ENCODE data around the gene CFAP74. TPM values are rescaled to one million over a fixed set of nuclear protein-coding genes. Genes with fewer than 3 reads are reported as not detected.

The CFAP74 gene
- total RNA-seq, 1 donor from 2014 or later: 0.12 TPM

DNA sequence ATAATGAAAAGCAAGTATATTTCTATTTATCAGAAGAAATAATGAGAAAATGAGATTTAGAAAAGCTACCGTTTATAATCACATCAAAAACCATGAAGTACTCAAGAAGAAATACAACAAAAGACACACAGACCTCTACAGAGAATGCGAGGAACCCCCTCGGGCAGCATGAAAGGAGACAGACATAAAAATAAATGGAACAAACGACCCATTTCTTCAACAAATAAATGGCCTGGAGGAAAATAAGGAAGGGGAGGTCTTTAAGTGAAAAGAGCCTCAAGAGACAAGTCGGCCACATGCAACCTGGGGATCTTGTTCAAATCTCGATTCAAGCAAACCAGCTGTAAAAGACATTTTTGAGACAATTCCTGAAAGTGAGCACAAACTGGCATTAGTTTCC is 6.0 kb downstream of the CFAP74 start:
- no peak for DNase-seq (ENCODE audit: low read depth, low spot score)
- no peak overlapping the region for H3K4me3 Mint-ChIP-seq
- no peaks in the 10 kb centered on the region for H3K36me3 Mint-ChIP-seq (ENCODE audit: low read depth)
- TF ChIP-seq, protein P1, sequence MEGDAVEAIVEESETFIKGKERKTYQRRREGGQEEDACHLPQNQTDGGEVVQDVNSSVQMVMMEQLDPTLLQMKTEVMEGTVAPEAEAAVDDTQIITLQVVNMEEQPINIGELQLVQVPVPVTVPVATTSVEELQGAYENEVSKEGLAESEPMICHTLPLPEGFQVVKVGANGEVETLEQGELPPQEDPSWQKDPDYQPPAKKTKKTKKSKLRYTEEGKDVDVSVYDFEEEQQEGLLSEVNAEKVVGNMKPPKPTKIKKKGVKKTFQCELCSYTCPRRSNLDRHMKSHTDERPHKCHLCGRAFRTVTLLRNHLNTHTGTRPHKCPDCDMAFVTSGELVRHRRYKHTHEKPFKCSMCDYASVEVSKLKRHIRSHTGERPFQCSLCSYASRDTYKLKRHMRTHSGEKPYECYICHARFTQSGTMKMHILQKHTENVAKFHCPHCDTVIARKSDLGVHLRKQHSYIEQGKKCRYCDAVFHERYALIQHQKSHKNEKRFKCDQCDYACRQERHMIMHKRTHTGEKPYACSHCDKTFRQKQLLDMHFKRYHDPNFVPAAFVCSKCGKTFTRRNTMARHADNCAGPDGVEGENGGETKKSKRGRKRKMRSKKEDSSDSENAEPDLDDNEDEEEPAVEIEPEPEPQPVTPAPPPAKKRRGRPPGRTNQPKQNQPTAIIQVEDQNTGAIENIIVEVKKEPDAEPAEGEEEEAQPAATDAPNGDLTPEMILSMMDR (conservative IDR thresholded peaks at IDR 0.05): no peak
- H3K4me1 Mint-ChIP-seq: peaks cover 35% of the 10 kb centered on the region
- H3K27ac Mint-ChIP-seq (ENCODE audit: unreplicated experiment): no peak overlapping the region
- peaks cover 5% of the 10 kb centered on the region for H3K27me3 Mint-ChIP-seq (ENCODE audit: low read depth)
- H3K9me3 Mint-ChIP-seq: no peaks in the 10 kb centered on the region

DNA sequence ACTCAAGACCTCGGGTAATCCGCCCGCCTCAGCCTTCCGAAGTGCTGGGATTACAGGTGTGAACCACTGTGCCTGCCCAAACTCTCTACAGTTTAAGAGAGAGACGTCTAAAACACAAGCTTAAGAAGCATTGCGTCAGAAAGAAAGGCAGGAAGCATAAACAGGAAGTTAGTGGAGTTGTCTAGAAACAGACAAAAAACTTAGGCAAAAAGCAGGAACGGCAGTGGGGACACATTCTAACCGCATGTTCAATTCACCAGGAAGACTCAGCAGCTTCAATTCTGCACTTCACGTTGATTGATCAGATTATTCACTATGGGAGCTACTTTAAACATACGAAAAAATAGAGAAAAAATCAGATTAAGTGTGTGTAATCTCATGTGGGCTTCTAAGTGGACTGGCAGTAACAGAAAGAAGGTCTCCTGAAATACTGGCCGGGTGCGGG is 7.4 kb downstream of the CFAP74 start:
- peak overlapping the region; percentile 7 for H3K27ac Mint-ChIP-seq (ENCODE audit: unreplicated experiment)
- peaks cover 5% of the 10 kb centered on the region for H3K27me3 Mint-ChIP-seq (ENCODE audit: low read depth)
- TF ChIP-seq, protein P1 (conservative IDR thresholded peaks at IDR 0.05): no peak

DNA sequence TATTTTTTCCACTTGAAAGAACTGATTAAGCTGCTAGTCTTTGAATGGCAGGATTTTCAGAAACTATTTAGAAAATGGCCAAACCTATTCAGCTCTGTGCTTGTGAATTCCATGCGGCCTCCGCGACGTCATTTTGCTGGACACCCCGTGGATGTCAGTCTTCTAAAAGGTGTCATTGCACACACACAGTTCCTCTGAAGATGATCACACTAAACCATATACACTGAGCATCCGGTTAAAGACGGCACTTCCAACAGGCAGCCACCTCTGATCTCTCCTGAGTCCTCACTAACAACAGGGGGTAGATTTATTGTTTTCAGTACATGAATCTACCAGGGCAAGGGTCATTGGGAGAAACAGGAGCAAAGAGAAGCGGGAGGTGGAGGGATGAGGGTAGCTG is 9.1 kb downstream of the CFAP74 start:
- Mint-ChIP-seq H3K4me3 (no peak overlapping the region), H3K9me3 (no peaks in the 10 kb centered on the region), H3K36me3 (ENCODE audit: low read depth) (no peaks in the 10 kb centered on the region), H3K27me3 (ENCODE audit: low read depth) (peaks cover 5% of the 10 kb centered on the region), H3K4me1 (peaks cover 41% of the 10 kb centered on the region), H3K27ac (ENCODE audit: unreplicated experiment) (no peak overlapping the region)
- TF ChIP-seq, protein P1 (conservative IDR thresholded peaks at IDR 0.05): no peak
- no peak for DNase-seq (ENCODE audit: low read depth, low spot score)

More for the DNA sequence above, 7.4 kb downstream of the CFAP74 start:
- no peak overlapping the region for H3K4me3 Mint-ChIP-seq
- H3K9me3 Mint-ChIP-seq: no peaks in the 10 kb centered on the region
- H3K4me1 Mint-ChIP-seq: peaks cover 29% of the 10 kb centered on the region
- DNase-seq (ENCODE audit: low read depth, low spot score): no peak
- no peaks in the 10 kb centered on the region for H3K36me3 Mint-ChIP-seq (ENCODE audit: low read depth)

DNA sequence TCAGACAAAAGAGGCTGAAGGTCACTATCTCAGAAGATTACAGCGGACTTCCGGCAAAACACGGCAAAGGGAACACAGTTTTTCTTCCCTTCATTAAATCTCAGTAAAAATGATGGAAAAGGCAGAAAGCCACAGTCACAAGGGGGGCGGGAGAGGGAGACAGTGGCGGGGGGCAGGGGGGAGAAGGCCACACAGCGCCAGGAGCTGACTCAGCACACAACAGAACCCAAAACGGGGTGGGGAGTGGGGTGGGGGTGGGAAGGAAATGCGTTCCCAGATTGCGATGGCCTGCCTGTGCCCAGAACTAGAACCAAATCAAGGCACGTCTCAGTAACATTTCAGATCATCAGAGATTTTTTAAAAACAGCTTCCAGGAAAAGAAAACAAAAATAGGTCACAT is 13.4 kb downstream of the CFAP74 start:
- no peak overlapping the region for H3K27ac Mint-ChIP-seq (ENCODE audit: unreplicated experiment)
- DNase-seq (ENCODE audit: low read depth, low spot score): no peak
- TF ChIP-seq, protein P1 (conservative IDR thresholded peaks at IDR 0.05): no peak
- no peaks in the 10 kb centered on the region for H3K36me3 Mint-ChIP-seq (ENCODE audit: low read depth)
- H3K9me3 Mint-ChIP-seq: no peaks in the 10 kb centered on the region
- peaks cover 26% of the 10 kb centered on the region for H3K4me1 Mint-ChIP-seq
- H3K4me3 Mint-ChIP-seq: no peak overlapping the region
- peaks cover 9% of the 10 kb centered on the region for H3K27me3 Mint-ChIP-seq (ENCODE audit: low read depth)

DNA sequence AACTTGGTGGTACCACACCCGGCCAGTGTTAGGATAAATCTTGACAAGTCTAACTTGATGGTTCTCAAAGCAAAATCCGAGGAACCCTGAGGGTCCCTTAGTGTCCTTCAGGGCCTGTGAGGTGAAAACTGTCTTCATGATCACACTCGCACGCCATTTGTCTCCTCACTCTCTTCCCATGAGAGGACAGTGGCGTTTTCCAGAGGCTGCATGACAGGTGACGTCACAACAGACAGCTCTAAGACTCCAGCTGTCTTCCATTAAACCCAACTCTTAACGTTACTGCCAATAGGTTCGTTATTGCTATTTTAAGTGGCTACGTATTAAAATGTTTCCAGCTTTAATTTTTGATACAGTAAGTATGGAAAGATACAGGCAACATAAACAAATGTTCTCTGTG is 13.8 kb downstream of the CFAP74 start:
- Mint-ChIP-seq H3K36me3 (ENCODE audit: low read depth) (no peaks in the 10 kb centered on the region), H3K27ac (ENCODE audit: unreplicated experiment) (no peak overlapping the region), H3K9me3 (no peaks in the 10 kb centered on the region), H3K4me1 (peaks cover 24% of the 10 kb centered on the region), H3K27me3 (ENCODE audit: low read depth) (peaks cover 7% of the 10 kb centered on the region), H3K4me3 (no peak overlapping the region)
- TF ChIP-seq, protein P1 (conservative IDR thresholded peaks at IDR 0.05): no peak
- DNase-seq (ENCODE audit: low read depth, low spot score): no peak
